K562 (cell line): Measurements from ENCODE around the gene IL23A. TPM values are rescaled to one million over a fixed set of nuclear protein-coding genes. Genes with fewer than 3 reads are reported as not detected.

Source experiments
- ESRRA ChIP-seq: fragments of 450-650 bp; IDR thresholded peaks from 2 replicates; pipeline ENCODE4 v1.6.1; 2014; ENCODE audit warnings: low read depth, mild to moderate bottlenecking, moderate library complexity, borderline replicate concordance
- FIP1L1 ChIP-seq: fragments of 200-400 bp; formaldehyde crosslinking; IDR thresholded peaks from 2 replicates; pipeline ENCODE4 v1.6.1; 2018; ENCODE audit warnings: mild to moderate bottlenecking, low read depth, low read length; ENCODE audit not compliant: poor library complexity, severe bottlenecking
- HDAC8 ChIP-seq: fragments of 450-650 bp; IDR thresholded peaks from 2 replicates; pipeline ENCODE4 v1.6.1; 2016; ENCODE audit warnings: mild to moderate bottlenecking, missing genetic modification characterization, moderate library complexity, missing compliant biosample characterization
- HNRNPLL ChIP-seq: fragments of 200-400 bp; formaldehyde crosslinking; IDR thresholded peaks from 2 replicates; pipeline ENCODE4 v1.6.1; 2017; ENCODE audit warnings: low read length, low read depth, mild to moderate bottlenecking; ENCODE audit not compliant: poor library complexity, severe bottlenecking
- KDM2B ChIP-seq: fragments of 250-450 bp; sonication (Bioruptor Pico); IDR thresholded peaks from 2 replicates; pipeline ENCODE4 v1.8.0; 2021; ENCODE audit warnings: mild to moderate bottlenecking, moderate library complexity
- MAZ ChIP-seq, 2 experiments: fragments of 450-650 bp in 1 of 2; sonication (generic) in 1 of 2; formaldehyde crosslinking; IDR thresholded peaks in 1 of 2; conservative IDR thresholded peaks in 1 of 2; 2 replicates each; pipeline versions ENCODE4 v1.4.0 to v1.5.0; 2020; ENCODE audit warnings: mild to moderate bottlenecking in 1 of 2, missing genetic modification reagents in 1 of 2
- MEIS2 ChIP-seq: fragments of 450-650 bp; IDR thresholded peaks from 2 replicates; pipeline ENCODE4 v1.6.1; 2014; ENCODE audit warnings: mild to moderate bottlenecking; ENCODE audit not compliant: partially characterized antibody
- POLR2AphosphoS2 ChIP-seq: IDR thresholded peaks from 2 replicates; pipeline ENCODE4 v1.6.1; 2012; ENCODE audit warnings: low read length, improper control_type of control experiment
- POLR2H ChIP-seq: IDR thresholded peaks from 2 replicates; pipeline ENCODE4 v1.6.1; 2016; ENCODE audit warnings: missing genetic modification characterization, low read depth, mild to moderate bottlenecking, control low read depth, missing compliant biosample characterization, moderate library complexity
- POLR3G ChIP-seq: IDR thresholded peaks from 2 replicates; pipeline ENCODE4 v1.6.1; 2011; ENCODE audit not compliant: insufficient read length, insufficient replicate concordance; ENCODE audit errors: extremely low read depth
- RBM39 ChIP-seq: fragments of 200-400 bp; formaldehyde crosslinking; optimal IDR thresholded peaks from 2 replicates; pipeline ENCODE3; 2018; ENCODE audit warnings: low read depth, low read length
- SOX6 ChIP-seq: fragments of 450-650 bp; IDR thresholded peaks from 2 replicates; pipeline ENCODE4 v1.6.1; 2014; ENCODE audit warnings: mild to moderate bottlenecking
- SRSF1 ChIP-seq: fragments of 200-400 bp; formaldehyde crosslinking; IDR thresholded peaks from 2 replicates; pipeline ENCODE4 v1.6.1; 2017; ENCODE audit warnings: mild to moderate bottlenecking, low read depth, low read length, moderate library complexity
- SRSF9 ChIP-seq: fragments of 200-400 bp; formaldehyde crosslinking; IDR thresholded peaks from 2 replicates; pipeline ENCODE4 v1.6.1; 2017; ENCODE audit warnings: low read depth, low read length, borderline replicate concordance
- ZBTB8A ChIP-seq: fragments of 450-650 bp; IDR thresholded peaks from 2 replicates; pipeline ENCODE4 v1.6.1; 2018; ENCODE audit warnings: mild to moderate bottlenecking, moderate library complexity; ENCODE audit not compliant: partially characterized antibody
- ZKSCAN8 ChIP-seq: fragments of 200-800 bp; sonication (Bioruptor generic); IDR thresholded peaks from 2 replicates; pipeline ENCODE4 v1.6.1; 2016; ENCODE audit warnings: missing genetic modification characterization, missing compliant biosample characterization
- ZMIZ1 ChIP-seq, 2 experiments: fragments of 150-350 bp in 1 of 2; IDR thresholded peaks; 2 replicates each; pipeline ENCODE4 v1.6.1; 2012 to 2016; ENCODE audit warnings: low read depth in 2 of 2, low read length in 2 of 2, mild to moderate bottlenecking in 1 of 2, moderate library complexity in 1 of 2
- ZNF699 ChIP-seq: fragments of 250-450 bp; sonication (Bioruptor Pico); IDR thresholded peaks from 2 replicates; pipeline ENCODE4 v1.8.0; 2021; ENCODE audit warnings: mild to moderate bottlenecking, moderate library complexity; ENCODE audit not compliant: insufficient replicate concordance
- polyA plus RNA-seq, 8 experiments: library from polyadenylated mRNA; depleted of rRNA in 4 of 8; stranded (reverse) in 5 of 8; unstranded in 3 of 8; fragments of >200 nt; fragmentation: Nextera tagmentation in 2 of 8; fragmentation: Illumina TruSeq in 1 of 8; extraction: Ambion mirVana in 2 of 8; extraction: Trizol in 1 of 8; gene quantifications; 2 replicates each; pipeline versions ENCODE4 v1.2.1 to v1.2.3, GENCODE V29; 2011 to 2014; ENCODE audit warnings: inconsistent platforms in 1 of 8, missing spikeins in 1 of 8
- total RNA-seq, 7 experiments: library from RNA; depleted of rRNA in 6 of 7; stranded (reverse); fragments of >200 nt in 6 of 7; fragmentation: Illumina TruSeq in 2 of 7; extraction: Trizol in 2 of 7; gene quantifications; 2 replicates each; pipeline versions ENCODE4 v1.2.1 to v1.2.3, GENCODE V29; 2011 to 2021; ENCODE audit warnings: low replicate concordance in 1 of 7
- TF ChIP-seq, protein P1 (sequence below), 3 experiments: fragments of 200-800 bp in 1 of 3; sonication (Bioruptor generic) in 1 of 3; sonication (generic) in 1 of 3; formaldehyde crosslinking in 1 of 3; IDR thresholded peaks; 2 replicates each; pipeline versions ENCODE4 v1.6.1 to v1.8.0; 2016 to 2022; ENCODE audit warnings: mild to moderate bottlenecking in 2 of 3, missing compliant biosample characterization in 2 of 3, missing genetic modification characterization in 2 of 3, missing genetic modification reagents in 1 of 3
- TF ChIP-seq, protein P2 (sequence below), 2 experiments: IDR thresholded peaks; 2 replicates each; pipeline ENCODE4 v1.6.1; 2011; ENCODE audit warnings: borderline replicate concordance in 1 of 2, control low read depth in 1 of 2, low read depth in 1 of 2, low read length in 1 of 2, mild to moderate bottlenecking in 1 of 2, mixed read lengths in 1 of 2, moderate library complexity in 1 of 2; ENCODE audit not compliant: insufficient read depth in 1 of 2, insufficient read length in 1 of 2, poor library complexity in 1 of 2, severe bottlenecking in 1 of 2; ENCODE audit errors: extremely low read depth in 1 of 2

The IL23A gene
- total and polyA plus RNA-seq, 9 of the 15 experiments (the other 6 are each of a cell fraction or from before 2014, with no cell fraction given) = 4.4 to 37.2 (median 9.6) TPM

DNA sequence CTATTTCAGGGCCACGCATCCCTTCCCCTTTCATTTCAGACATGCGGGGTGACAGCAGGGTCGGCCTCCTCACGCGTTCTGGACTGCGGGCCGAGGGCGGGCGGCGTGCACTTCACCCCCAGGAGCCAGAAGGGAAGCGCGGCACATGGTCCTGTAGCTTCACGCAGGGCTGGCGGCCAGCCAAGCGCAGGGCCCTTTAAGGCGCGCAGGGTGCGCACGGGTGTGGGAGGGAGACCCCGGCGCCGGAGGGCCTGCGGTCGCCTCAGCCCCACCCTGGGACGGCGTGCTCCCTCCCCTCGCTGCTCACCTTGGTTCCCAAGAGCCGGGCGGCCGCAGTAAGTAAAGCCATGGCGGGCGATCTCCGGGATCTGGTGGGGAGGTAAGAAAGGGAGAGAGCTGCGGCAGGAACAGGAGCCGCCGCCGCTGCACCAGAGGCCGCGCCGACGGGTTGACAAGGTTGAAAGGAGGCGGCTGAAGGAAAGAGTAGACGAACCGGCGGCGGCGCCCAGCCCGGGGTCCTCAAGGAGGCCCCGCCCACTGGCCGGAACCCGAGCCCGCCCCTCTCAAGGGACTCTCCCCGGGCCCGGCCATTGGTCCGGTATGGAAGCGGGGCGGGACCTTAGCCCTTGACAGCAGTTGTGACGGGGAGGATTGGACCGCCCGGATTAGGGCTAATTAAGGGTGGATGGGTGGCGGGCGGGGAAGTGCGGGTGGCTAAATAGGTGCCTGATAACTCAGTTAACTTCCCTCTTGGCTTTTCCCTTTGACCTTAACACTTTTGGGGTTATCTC is 38.6 kb upstream of the IL23A start, which contains the start of gene CS (continued):
- peak; percentile 53; the same call in 1 of the 2 replicates for TF ChIP-seq SOX6
- no peak for TF ChIP-seq ZMIZ1 (IDR thresholded peaks at IDR 0.05; ENCODE audit: low read depth in 2 of 2, low read length in 2 of 2)
- TF ChIP-seq, protein P1, sequence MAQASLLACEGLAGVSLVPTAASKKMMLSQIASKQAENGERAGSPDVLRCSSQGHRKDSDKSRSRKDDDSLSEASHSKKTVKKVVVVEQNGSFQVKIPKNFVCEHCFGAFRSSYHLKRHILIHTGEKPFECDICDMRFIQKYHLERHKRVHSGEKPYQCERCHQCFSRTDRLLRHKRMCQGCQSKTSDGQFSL (CRISPR knock-in tag; IDR thresholded peaks at IDR 0.05) = 0 out of 2 replicates have a peak, but pooled peaks have one; percentile 23
- TF ChIP-seq, protein P1 (tag; IDR thresholded peaks at IDR 0.05) = no peak
- TF ChIP-seq, protein P2, sequence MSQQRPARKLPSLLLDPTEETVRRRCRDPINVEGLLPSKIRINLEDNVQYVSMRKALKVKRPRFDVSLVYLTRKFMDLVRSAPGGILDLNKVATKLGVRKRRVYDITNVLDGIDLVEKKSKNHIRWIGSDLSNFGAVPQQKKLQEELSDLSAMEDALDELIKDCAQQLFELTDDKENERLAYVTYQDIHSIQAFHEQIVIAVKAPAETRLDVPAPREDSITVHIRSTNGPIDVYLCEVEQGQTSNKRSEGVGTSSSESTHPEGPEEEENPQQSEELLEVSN (IDR thresholded peaks at IDR 0.05; ENCODE audit: borderline replicate concordance in 1 of 2, extremely low read depth in 1 of 2, insufficient read depth in 1 of 2, insufficient read length in 1 of 2, low read depth in 1 of 2, low read length in 1 of 2, poor library complexity in 1 of 2, severe bottlenecking in 1 of 2) = peak; percentile 63 to 66
- no peak for TF ChIP-seq KDM2B
- no peak for TF ChIP-seq POLR3G
- no peak for TF ChIP-seq ZBTB8A
- TF ChIP-seq ESRRA = peak; percentile 99; the same call in 1 of the 2 replicates
- no peak for TF ChIP-seq HDAC8
- peak; percentile 92 for TF ChIP-seq HNRNPLL
- TF ChIP-seq POLR2H (tag) = peak; percentile 77
- TF ChIP-seq SRSF1 = no peak
- peak; percentile 52; the same call in 1 of the 2 replicates for TF ChIP-seq POLR2AphosphoS2
- TF ChIP-seq MAZ (CRISPR knock-in tag; conservative IDR thresholded peaks at IDR 0.05 in 1 of 2, IDR thresholded peaks at IDR 0.05 in 1 of 2) = peak; percentile 76 to 90; a peak in 3 of 4 replicates
- no peak for TF ChIP-seq RBM39
- TF ChIP-seq MEIS2 = peak; percentile 74
- no peak for TF ChIP-seq ZNF699 (CRISPR knock-in tag)
- TF ChIP-seq ZKSCAN8 (CRISPR knock-in tag) = no peak
- peak; percentile 56 for TF ChIP-seq FIP1L1
- TF ChIP-seq SRSF9 = no peak
